Tibial nerve (tissue), 4 donors: ENCODE results near the gene HDAC5. TPM values are rescaled to one million over a fixed set of nuclear protein-coding genes. Genes with fewer than 3 reads are reported as not detected.
"Not testable (repeated sequence)": the region's sequence is repeated elsewhere in the genome, so short reads cannot be mapped to it uniquely, and the experiment has no call there.

Experiments
- DNase-seq, 2 donors: peaks; one replicate each; pipeline ENCODE4 v3.0.0-alpha.2; 2019; ENCODE audit warnings: low spot score in 2 of 2
- H3K27ac ChIP-seq, 4 donors: fragments of 200-600 bp; sonication (generic) in 3 of 4; one replicate each; pipeline ENCODE4 v1.5.1; 2017 to 2019; ENCODE audit warnings: mild to moderate bottlenecking in 1 of 4
- H3K27me3 ChIP-seq, 2 donors: fragments of 200-600 bp; sonication (generic) in 1 of 2; one replicate each; pipeline versions ENCODE4 v1.5.1 to v1.6.0; 2017 to 2019
- H3K36me3 ChIP-seq, 3 donors: fragments of 200-600 bp; sonication (generic); one replicate each; pipeline ENCODE4 v1.5.1; 2018 to 2019
- H3K4me1 ChIP-seq, 4 donors: fragments of 200-600 bp; sonication (generic) in 3 of 4; one replicate each; pipeline ENCODE4 v1.5.1; 2017 to 2019
- H3K4me3 ChIP-seq, 4 donors: fragments of 200-600 bp; sonication (generic) in 3 of 4; one replicate each; pipeline ENCODE4 v1.5.1; 2017 to 2019; ENCODE audit warnings: mild to moderate bottlenecking in 1 of 4, moderate library complexity in 1 of 4
- H3K9me3 ChIP-seq, 4 donors: fragments of 200-600 bp; sonication (generic) in 3 of 4; one replicate each; pipeline ENCODE4 v1.5.1; 2017 to 2019
- EP300 ChIP-seq, 2 donors: sonication (generic); formaldehyde crosslinking; IDR thresholded peaks; one replicate each; pipeline ENCODE4 v1.6.1; 2017; ENCODE audit warnings: antibody characterized with exemption in 2 of 2, mild to moderate bottlenecking in 1 of 2
- POLR2A ChIP-seq, 2 donors: fragments of 450-650 bp; IDR thresholded peaks; one replicate each; pipeline ENCODE4 v1.6.1; 2017; ENCODE audit warnings: antibody characterized with exemption in 2 of 2, mild to moderate bottlenecking in 2 of 2, moderate library complexity in 2 of 2
- WGBS, 2 donors: methylation state at CpG; one replicate each; pipeline ENCODE4 v1.1.5; 2018; 5-methylcytosine and 5-hydroxymethylcytosine counted together
- total RNA-seq, 4 donors: library from RNA; depleted of rRNA; stranded (reverse); fragments of >200 nt; gene quantifications; one replicate each; pipeline ENCODE4 v1.1.0, GENCODE V29; 2016
- TF ChIP-seq, protein P1 (sequence below), 5 experiments: fragments of 200-600 bp in 3 of 5; fragments of 450-650 bp in 2 of 5; sonication (generic) in 3 of 5; IDR thresholded peaks; one replicate each; pipeline ENCODE4 v1.5.1; 2016 to 2019; ENCODE audit warnings: antibody characterized with exemption in 5 of 5, mild to moderate bottlenecking in 3 of 5, moderate library complexity in 2 of 5

Gene HDAC5
- total RNA-seq, 4 donors from 2014 or later: 99.8 to 201 (median 125) TPM

DNA sequence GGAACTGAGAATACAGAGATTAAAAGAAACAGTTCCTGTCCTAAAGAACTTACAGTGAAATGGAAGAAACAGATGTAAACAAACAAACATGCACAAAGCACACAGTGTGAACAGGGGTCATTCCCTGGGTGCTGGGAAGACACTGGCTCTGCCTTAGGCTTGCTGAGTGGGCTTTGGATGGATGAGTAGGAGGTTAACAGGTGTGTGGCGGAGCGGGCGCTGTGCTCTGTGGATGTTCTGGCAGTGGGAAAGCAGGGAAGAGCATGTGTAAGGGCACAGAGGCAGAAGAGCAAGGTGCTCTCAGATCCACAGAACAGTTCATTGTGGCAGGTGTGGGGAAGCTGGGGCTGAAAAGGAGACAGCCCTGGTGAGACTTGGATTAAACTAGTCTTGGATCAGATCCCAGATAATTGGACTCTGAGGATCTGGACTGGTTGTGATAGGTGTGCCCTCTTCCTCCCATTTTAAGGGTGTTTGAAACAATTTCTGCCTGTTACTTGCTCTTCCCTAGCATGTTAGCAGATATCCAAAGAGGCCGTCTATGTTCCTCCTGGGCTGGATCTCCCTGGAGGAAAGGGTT is 26.4 kb upstream of the HDAC5 start:
- TF ChIP-seq POLR2A (IDR thresholded peaks at IDR 0.05) (no peak), EP300 (IDR thresholded peaks at IDR 0.05) (no peak)
- TF ChIP-seq, protein P1, sequence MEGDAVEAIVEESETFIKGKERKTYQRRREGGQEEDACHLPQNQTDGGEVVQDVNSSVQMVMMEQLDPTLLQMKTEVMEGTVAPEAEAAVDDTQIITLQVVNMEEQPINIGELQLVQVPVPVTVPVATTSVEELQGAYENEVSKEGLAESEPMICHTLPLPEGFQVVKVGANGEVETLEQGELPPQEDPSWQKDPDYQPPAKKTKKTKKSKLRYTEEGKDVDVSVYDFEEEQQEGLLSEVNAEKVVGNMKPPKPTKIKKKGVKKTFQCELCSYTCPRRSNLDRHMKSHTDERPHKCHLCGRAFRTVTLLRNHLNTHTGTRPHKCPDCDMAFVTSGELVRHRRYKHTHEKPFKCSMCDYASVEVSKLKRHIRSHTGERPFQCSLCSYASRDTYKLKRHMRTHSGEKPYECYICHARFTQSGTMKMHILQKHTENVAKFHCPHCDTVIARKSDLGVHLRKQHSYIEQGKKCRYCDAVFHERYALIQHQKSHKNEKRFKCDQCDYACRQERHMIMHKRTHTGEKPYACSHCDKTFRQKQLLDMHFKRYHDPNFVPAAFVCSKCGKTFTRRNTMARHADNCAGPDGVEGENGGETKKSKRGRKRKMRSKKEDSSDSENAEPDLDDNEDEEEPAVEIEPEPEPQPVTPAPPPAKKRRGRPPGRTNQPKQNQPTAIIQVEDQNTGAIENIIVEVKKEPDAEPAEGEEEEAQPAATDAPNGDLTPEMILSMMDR (IDR thresholded peaks at IDR 0.05): no peak
- DNase-seq: no peak
- peaks cover 0 to 9% (median 0%) of the 10 kb centered on the region in 3 donors for H3K36me3 ChIP-seq
- H3K27ac ChIP-seq: peak overlapping the region in 2 of 4 donors; percentile 57 to 59
- no peak overlapping the region for H3K4me3 ChIP-seq
- H3K27me3 ChIP-seq: no peaks in the 10 kb centered on the region
- no peaks in the 10 kb centered on the region for H3K9me3 ChIP-seq
- WGBS, 2 donors: 81 to 88% methylated on average over 4 of the region's 4 CpGs
- H3K4me1 ChIP-seq: peaks cover 0 to 8% (median 0%) of the 10 kb centered on the region in 4 donors

DNA sequence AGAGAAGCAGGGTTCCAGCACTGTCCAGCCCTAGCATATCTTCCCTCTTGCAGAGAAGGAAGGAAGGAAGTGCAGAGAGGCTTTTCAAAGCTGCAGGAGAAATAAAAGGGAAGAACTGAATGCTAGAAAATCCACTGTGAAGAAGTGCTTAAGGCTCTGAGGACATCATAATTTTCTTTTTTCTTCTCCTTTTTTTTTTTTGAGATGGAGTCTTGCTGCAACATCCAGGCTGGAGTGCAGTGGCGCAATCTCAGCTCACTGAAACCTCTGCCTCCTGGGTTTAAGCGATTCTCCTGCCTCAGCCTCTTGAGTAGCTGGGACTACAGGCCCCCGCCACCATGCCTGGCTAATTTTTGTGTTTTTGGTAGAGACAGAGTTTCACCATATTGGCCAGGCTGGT is 25.6 kb upstream of the HDAC5 start:
- 88 to 94% methylated on average over 3 of the region's 3 CpGs for WGBS, 2 donors

GRCh38 chr17:44147812-44148211 is 24.4 kb upstream of the HDAC5 start:
- H3K9me3 ChIP-seq: no peaks in the 10 kb centered on the region
- H3K27me3 ChIP-seq: no peaks in the 10 kb centered on the region
- WGBS, 2 donors: 94 to 96% methylated on average over 4 of the region's 4 CpGs
- no peak for DNase-seq
- TF ChIP-seq POLR2A (IDR thresholded peaks at IDR 0.05): no peak
- TF ChIP-seq EP300 (IDR thresholded peaks at IDR 0.05): no peak
- TF ChIP-seq, protein P1 (IDR thresholded peaks at IDR 0.05): no peak
- peak overlapping the region in 1 of 4 donors; percentile 74 for H3K27ac ChIP-seq
- H3K4me3 ChIP-seq: no peak overlapping the region
- H3K4me1 ChIP-seq: peaks cover 0 to 8% (median 0%) of the 10 kb centered on the region in 4 donors
- H3K36me3 ChIP-seq: peaks cover 0 to 9% (median 0%) of the 10 kb centered on the region in 3 donors

More for the DNA sequence above, 25.6 kb upstream of the HDAC5 start:
- DNase-seq, H3K27ac ChIP-seq, H3K36me3 ChIP-seq, H3K27me3 ChIP-seq, H3K9me3 ChIP-seq, H3K4me3 ChIP-seq, H3K4me1 ChIP-seq: not testable (repeated sequence)

- Histone ChIP-seq H3K36me3 (peaks cover 0 to 9% (median 0%) of the 10 kb centered on the region in 3 donors), H3K4me3 (no peak overlapping the region), H3K4me1 (peaks cover 0 to 19% (median 3%) of the 10 kb centered on the region in 4 donors), H3K9me3 (no peaks in the 10 kb centered on the region), H3K27me3 (no peaks in the 10 kb centered on the region), H3K27ac (peak overlapping the region in 3 of 4 donors; percentile 30 to 74 (median 66))
- WGBS, 2 donors: 51 to 54% methylated on average over 2 of the region's 2 CpGs
- DNase-seq: no peak
- TF ChIP-seq POLR2A (IDR thresholded peaks at IDR 0.05) (no peak), EP300 (IDR thresholded peaks at IDR 0.05) (no peak)
- TF ChIP-seq, protein P1 (IDR thresholded peaks at IDR 0.05): no peak
These were observed 23.2 kb upstream of the HDAC5 start for GRCh38 chr17:44146375-44147346.

- H3K4me3 ChIP-seq: no peak overlapping the region
- 78 to 79% methylated on average over 7 of the region's 7 CpGs for whole genome bisulfite sequencing, 2 donors
- TF ChIP-seq EP300 (IDR thresholded peaks at IDR 0.05): peak; percentile 81 to 83
- no peak for TF ChIP-seq POLR2A (IDR thresholded peaks at IDR 0.05)
- TF ChIP-seq, protein P1 (IDR thresholded peaks at IDR 0.05): no peak
- peak overlapping the region in 2 of 4 donors; percentile 66 to 78 for H3K27ac ChIP-seq
- no peaks in the 10 kb centered on the region for H3K9me3 ChIP-seq
- DNase-seq: no peak
- H3K4me1 ChIP-seq: peaks cover 0 to 22% (median 5%) of the 10 kb centered on the region in 4 donors
- H3K27me3 ChIP-seq: no peaks in the 10 kb centered on the region
- H3K36me3 ChIP-seq: peaks cover 0 to 9% (median 0%) of the 10 kb centered on the region in 3 donors
These were observed 21.7 kb upstream of the HDAC5 start for GRCh38 chr17:44144966-44145739.

- Histone ChIP-seq H3K27ac (peak overlapping the region in 1 of 4 donors; percentile 78), H3K4me1 (peaks cover 0 to 17% (median 5%) of the 10 kb centered on the region in 4 donors)
- WGBS, 2 donors: 86 to 88% methylated on average over 8 of the region's 8 CpGs
- H3K4me3 ChIP-seq, H3K9me3 ChIP-seq, DNase-seq, H3K27me3 ChIP-seq, H3K36me3 ChIP-seq: not testable (repeated sequence)
These were observed 20.5 kb upstream of the HDAC5 start for GRCh38 chr17:44143921-44144320.
